Measurements from ENCODE around the gene BTBD7.

The BTBD7 gene

GRCh38 chr14:93331002-93331727 lies 1.7 kb downstream of the BTBD7 start:
- no peak for DNase-seq (ENCODE audit: low read depth, low spot score)

- no peak for DNase-seq (ENCODE audit: low read depth, low spot score)
Measured at GRCh38 chr14:93330609-93331000, 2.2 kb downstream of the BTBD7 start.

DNA sequence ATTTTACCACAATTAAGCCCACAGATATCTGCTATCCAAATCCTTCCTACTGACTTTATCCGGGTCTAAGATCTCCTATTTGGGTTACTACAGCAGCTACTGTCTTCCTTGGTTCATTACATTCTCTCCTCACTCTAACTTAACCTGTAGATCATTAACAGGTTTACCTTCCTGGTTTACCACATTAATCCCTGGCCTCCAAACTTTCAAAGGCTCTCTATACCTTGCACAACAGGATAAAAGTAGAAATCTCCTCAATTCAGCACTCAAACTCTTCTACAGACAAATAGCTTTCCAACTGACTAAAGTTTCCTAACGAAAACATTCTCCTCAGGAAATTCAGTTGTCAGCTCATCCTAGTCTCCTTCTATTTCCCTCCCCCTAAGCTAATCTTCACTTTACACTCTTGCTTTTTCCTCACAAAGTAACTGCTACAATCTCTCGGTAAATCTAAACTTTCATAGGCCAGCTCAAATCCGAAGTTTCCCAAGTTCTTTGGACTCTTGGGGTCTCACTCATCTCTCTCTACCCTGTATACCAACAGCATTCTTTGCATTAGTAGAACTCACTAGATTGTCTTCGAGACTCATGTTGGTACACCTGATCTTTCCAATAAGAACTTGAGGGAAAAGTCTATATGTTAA lies 2.7 kb downstream of the BTBD7 start:
- DNase-seq (ENCODE audit: low read depth, low spot score), result no peak

GRCh38 chr14:93328546-93328945 lies 4.3 kb downstream of the BTBD7 start:
- DNase-seq (ENCODE audit: low read depth, low spot score), result no peak

DNA sequence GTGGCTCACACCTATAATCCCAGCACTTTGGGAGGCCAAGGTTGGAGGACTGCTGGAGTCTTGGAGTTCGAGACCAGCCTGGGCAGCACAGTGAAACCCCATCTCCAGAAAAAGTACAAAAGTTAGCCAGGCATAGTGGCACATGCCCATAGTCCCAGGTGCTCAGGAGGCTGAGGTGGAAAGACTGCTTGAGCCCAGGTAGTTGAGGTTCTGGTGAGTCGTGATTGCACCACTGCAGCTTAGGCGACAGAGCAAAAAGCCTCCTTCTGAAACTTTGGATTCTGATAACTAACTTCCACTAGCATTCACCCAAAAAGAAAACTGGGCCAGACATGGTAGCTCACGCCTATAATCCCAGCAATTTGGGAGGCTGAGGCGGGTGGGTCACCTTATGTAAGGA lies 6.6 kb downstream of the BTBD7 start:
- no peak for DNase-seq (ENCODE audit: low read depth, low spot score)

DNA sequence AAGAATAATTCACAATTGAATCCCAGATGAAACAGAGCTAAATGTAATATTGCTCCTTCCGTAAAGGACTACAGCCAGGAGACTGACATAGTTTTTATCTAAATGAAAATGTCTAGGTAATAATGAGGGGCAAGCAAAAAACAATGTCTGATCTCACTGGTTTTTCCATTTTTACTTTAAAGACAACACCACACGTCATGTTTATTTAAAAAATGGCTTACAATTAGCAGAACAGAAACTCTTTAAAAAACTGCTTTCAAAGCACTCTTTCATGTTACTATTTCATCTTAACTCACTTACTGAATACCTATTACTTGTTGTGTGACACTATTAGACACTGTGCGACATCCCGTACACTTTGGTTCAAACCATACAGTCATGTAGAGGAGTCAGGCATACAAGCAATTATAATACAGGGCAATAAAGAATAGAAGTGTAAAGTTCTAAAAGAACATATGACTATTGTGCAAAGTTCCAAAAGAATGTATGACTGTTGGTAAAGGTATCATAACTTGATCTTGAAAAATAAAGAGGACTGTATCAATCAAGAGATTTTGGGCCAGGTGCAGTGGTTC lies 9.1 kb downstream of the BTBD7 start:
- DNase-seq (ENCODE audit: low read depth, low spot score), result no peak

GRCh38 chr14:93322929-93323599 lies 9.8 kb downstream of the BTBD7 start:
- DNase-seq (ENCODE audit: low read depth, low spot score), result no peak

DNA sequence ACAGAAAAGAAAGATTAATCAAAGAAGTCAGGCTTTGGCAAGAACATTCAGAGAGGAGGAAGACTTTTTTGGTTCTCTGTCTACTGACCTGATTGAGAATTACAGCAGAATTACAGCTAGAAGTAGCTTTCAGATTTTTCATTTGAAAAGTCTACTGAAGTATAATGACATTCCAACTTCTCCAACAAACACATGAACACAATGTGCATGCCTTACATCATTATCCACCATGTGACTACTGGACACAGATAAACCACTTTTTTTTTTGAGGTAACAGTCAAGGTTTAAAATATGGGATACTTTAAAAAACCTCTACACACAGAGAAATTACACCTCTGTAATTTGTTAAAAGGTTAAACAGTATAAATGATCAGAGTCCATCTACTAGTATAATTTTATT lies 12.3 kb downstream of the BTBD7 start:
- DNase-seq (ENCODE audit: low read depth, low spot score), result no peak

DNA sequence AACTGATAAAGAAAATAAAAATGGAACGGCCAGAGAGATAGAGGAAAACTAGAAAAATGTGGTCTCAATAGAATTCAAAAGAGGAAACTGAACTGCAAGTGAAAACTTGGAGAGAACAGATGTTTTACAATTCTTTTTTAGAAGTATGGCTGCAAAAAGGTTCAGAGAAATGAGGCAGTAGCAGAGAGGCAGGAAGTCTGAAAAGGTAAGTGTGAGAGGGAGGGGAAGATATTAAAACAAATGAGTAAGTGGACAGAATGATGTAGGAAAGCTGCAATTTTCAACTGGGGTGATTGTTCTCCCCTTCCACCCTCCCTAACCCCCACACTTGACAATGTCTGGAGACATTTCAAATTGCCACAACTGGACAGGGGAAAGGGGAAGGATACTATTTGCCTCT lies 12.9 kb downstream of the BTBD7 start:
- DNase-seq (ENCODE audit: low read depth, low spot score), result no peak

GRCh38 chr14:93319494-93319893 lies 13.3 kb downstream of the BTBD7 start:
- DNase-seq (ENCODE audit: low read depth, low spot score), result no peak

DNA sequence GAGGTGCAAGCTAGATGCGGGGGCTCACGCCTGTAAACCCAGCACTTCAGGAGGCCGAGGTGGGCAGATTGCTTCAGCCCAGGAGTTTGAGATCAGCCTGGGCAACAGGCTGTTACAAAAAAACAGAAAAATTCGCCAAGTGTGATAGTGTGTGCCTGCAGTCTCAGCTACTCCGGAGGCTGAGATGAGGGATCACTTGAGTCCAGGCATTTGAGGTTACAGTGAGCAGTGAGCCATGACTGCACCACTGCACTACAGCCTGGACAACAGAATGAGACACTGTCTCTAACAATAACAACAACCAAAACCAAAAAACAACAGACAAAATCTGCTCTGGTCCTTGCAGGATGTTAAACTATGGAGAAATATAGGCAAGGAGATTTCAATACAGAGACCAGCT lies 13.9 kb downstream of the BTBD7 start:
- no peak for DNase-seq (ENCODE audit: low read depth, low spot score)

DNA sequence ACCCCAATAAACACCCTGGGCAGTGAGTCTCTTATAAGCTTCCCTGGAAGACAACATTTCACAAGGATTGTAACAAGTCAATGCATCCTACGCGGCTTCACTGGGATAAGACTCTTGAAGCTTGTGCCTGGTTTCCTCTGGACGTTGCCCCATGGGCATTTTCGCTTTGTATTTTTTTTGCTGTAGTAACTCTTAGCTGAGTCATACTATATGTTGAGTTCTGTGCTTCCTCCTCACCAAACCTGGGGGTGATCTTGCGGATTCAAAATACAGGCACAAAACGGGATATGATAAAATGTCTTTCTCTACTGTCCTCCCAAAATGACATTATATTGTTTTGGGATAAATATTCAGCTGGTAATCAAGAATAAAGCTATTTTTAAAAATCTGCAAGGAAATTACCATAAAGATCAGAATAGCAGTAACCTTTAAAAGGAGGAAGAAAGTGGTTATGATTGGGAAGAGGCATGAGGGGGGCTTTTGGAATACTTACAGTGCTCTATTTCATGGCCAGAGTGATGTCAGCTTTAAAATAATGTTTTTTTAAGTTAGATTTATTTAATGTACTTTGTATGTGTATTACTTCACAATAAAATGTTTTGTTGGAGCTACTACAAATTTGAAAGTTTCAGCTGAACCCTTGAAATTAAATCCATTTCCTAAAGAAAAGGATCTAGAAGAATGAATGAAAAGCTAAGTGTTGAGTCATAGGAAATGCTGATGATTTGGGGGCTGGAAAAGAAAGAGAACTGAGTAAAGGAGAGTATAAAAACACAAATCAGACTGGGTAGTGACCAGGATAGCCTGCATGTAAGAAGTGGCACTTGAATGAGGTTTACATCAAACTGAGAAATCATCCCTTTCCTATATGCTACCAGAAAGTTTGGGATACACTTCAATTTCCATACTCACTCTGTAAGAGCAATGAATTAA lies 14.7 kb downstream of the BTBD7 start:
- no peak for DNase-seq (ENCODE audit: low read depth, low spot score)

GRCh38 chr14:93317210-93317874 lies 15.5 kb downstream of the BTBD7 start:
- no peak for DNase-seq (ENCODE audit: low read depth, low spot score)

GRCh38 chr14:93316716-93317115 lies 16.1 kb downstream of the BTBD7 start:
- DNase-seq (ENCODE audit: low read depth, low spot score), result no peak

DNA sequence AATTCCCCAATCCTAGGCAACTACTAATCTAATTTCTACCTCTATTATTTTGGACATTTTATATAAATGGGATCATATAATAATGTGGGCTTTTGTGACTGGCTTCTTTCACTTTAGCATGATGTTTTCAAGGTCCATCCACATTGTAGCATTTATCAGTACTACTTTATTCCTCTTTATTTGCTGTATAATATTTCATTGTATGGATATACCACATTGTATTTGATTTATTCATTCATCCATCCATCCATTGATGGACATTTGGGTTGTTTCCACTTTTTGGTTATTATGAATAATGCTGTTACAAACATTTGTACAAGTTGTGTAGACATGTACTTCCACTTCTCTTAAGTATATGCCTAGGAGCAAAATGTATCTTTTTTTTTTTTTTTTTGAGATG lies 17.3 kb downstream of the BTBD7 start:
- no peak for DNase-seq (ENCODE audit: low read depth, low spot score)

GRCh38 chr14:93311082-93311481 lies 21.8 kb downstream of the BTBD7 start:
- no peak for DNase-seq (ENCODE audit: low read depth, low spot score)

DNA sequence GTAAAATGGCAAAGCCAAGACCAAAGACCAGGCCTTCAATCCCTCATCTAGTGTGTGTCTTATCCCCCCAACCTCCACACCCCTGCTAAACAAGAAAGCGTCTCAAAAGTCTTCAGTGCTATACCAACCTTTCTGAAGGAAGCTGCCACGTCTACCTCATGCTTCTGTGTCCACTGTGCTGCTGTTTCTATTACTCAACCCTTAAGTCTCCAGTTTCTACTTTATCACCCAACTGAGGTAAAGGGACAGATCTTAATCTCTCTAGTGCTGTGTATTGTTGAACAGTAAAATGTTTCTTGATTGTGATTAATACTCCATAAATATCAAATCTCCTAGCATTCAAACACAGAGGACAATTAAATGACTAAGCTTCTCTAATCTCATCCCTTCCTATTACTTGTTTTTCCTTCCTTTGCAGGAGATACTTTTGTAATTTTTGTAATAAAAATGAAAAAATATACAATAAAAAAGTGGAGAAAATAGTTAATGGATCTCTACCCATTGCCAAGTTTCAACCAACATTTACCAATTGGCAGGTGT lies 23.3 kb downstream of the BTBD7 start:
- DNase-seq (ENCODE audit: low read depth, low spot score), result no peak

DNA sequence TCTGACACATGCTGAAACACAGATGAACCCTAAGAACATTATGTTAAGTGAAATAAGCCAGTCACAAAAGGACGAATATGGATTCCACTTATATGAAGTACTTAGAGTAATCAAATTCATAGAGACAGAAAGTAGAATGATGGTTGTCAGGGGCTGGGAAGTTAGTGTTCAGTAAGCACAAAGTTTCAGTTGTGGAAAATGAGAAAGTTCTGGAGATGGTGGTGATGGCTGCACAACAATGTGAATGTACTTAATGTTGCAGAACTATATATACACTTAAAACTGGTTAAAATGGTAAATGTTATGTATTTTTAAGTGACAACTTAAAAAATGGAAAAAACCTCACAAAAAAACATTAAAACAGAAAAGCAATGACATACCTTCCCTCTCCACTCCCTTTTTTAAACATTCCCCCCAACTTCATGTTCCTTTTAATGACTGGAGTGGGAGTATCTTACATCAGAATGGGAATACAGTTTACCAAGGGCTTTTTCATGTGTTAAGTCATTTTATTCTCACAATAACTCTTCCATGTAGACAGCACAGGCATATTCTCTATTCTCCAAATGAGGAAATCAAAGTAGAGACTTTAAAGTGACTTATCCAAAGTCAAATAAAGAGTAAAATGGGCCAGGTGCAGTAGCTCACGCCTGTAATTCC lies 24.0 kb downstream of the BTBD7 start:
- no peak for DNase-seq (ENCODE audit: low read depth, low spot score)

DNA sequence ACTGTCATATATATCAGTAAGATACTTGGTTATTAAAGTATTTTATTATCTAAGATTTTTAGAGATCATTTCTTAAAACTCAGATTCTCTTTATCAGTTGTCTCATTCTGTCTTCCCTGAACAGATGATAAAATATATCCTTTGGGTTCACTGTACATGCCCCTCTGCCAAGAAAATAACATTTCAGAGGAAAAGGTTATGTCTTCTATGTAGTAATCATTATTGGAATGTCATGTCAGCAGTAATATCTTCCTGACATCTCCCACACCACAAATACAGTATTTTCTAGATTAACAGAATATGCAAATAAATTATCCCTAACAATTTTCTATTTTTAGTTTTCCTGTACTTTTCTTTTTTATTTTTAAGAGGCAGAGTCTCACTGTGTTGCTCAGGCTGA lies 26.0 kb downstream of the BTBD7 start:
- DNase-seq (ENCODE audit: low read depth, low spot score), result no peak

- no peak for DNase-seq (ENCODE audit: low read depth, low spot score)
Measured at GRCh38 chr14:93305725-93306418, 27.0 kb downstream of the BTBD7 start.

Measured in ELF-1 (cell line).